Measurements from ENCODE around the gene CSN1S1. TPM values are rescaled to one million over a fixed set of nuclear protein-coding genes. Genes with fewer than 3 reads are reported as not detected.

Gene CSN1S1, protein sequence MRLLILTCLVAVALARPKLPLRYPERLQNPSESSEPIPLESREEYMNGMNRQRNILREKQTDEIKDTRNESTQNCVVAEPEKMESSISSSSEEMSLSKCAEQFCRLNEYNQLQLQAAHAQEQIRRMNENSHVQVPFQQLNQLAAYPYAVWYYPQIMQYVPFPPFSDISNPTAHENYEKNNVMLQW
- not detected in 2 replicates for total RNA-seq (2014; rRNA removed; shearing (Covaris generic))

DNA sequence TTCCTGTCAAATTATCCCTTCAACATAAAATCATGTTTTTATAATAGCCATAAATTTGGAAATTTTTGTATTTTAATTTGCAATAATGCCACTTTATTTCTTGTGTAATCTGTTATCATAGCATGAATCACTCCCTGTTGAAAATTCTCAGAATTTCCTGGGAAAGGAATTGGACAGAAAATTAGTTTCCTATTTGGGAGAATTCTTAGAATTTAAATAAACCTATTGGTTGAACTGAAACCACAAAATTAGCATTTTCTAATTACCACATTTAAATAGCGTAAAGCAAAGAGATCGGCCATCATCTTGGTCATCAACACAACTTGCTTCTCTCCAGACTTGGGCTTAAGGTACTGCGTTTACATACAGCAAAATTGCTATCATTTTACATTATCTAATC, at the start of gene CSN1S1:
CSN1S1 (plus strand) TSS at position 301 of the 400 bp plus-strand sequence. CDS start 1,488 bp downstream, outside the sequence.

DNA sequence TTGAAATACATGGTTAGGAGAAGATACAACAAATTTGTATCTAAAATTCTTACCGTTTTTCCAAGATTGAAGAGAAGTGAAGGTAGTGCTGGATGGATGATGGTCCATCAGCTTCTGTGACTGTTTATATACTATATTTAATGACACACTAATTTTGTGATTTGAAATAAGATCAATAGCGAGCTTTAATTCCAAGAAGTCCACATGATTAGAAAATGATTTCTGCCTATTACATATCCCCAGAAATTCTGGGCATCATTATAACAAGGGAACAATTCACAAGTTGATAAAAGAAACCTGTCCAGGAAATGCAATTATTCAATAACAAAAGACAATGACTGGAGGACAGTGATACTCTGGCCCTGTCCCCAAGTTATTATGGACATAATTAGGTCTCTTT, 34.8 kb downstream of the CSN1S1 start, which contains the start of gene CSN2:
CSN2 (minus strand) TSS at position 101 of the 400 bp plus-strand sequence. CDS start 4,733 bp downstream, outside the sequence.

DNA sequence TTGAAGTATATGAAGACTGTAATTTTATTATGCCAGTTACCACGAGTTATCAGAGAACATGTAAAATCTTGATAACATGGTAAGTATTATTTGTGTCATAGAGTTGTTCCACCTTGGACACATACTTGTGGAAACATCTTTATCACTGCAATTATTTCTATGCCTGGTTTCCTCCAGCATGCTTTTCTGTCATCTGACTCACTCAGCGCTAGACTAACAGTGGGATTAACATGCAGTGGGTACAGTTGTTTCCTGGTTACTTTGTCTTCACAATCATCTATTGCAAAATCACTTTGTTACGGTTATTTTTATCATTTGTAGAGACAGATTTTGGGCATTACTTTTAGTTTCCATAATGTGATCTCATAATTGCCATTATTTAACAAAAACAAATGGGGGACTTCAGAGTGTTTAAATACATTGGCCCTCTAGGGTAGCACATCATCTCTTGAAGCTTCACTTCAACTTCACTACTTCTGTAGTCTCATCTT, 64.7 kb downstream of the CSN1S1 start, which contains the start of gene STATH:
STATH (plus strand) TSS at position 441 of the 491 bp plus-strand sequence. CDS start 2,472 bp downstream, outside the sequence.

Other genes with a start within 250 kb of the CSN1S1 start
- 0.11 and 0.13 TPM in 2 replicates for gene SULT1B1, start 170.4 kb upstream of the CSN1S1 start, total RNA-seq (2014; rRNA removed; shearing (Covaris generic))
- gene SULT1E1, start 70.9 kb upstream of the CSN1S1 start, total RNA-seq (2014; rRNA removed; shearing (Covaris generic)): not detected in 2 replicates
- gene CSN2, start 34.7 kb downstream of the CSN1S1 start, total RNA-seq (2014; rRNA removed; shearing (Covaris generic)): not detected in 2 replicates
- gene STATH, start 64.9 kb downstream of the CSN1S1 start, total RNA-seq (2014; rRNA removed; shearing (Covaris generic)): not detected in 2 replicates
- not detected in 2 replicates for gene HTN3, start 97.4 kb downstream of the CSN1S1 start, total RNA-seq (2014; rRNA removed; shearing (Covaris generic))
- gene HTN1, start 119.4 kb downstream of the CSN1S1 start, total RNA-seq (2014; rRNA removed; shearing (Covaris generic)): not detected in 2 replicates
- not detected in 2 replicates for gene PRR27, start 223.2 kb downstream of the CSN1S1 start, total RNA-seq (2014; rRNA removed; shearing (Covaris generic))

Measured in A375 (cell line).